Astrocyte (in vitro differentiated cells and primary cell): ENCODE results near the gene UBXN7.
"Not testable (repeated sequence)": the region's sequence is repeated elsewhere in the genome, so short reads cannot be mapped to it uniquely, and the experiment has no call there.

ENCODE experiments used
- CTCF ChIP-seq: IDR thresholded peaks from 2 replicates; pipeline ENCODE4 v1.5.1; 2011; ENCODE audit warnings: low read depth, mild to moderate bottlenecking, inconsistent platforms, low read length, moderate library complexity; ENCODE audit not compliant: insufficient read depth
- EZH2 ChIP-seq: IDR thresholded peaks from 2 replicates; pipeline ENCODE4 v1.6.1; 2012; ENCODE audit warnings: mild to moderate bottlenecking, low read length, inconsistent platforms; ENCODE audit not compliant: insufficient read depth

GRCh38 chr3:196385446-196385845 lies 46.8 kb downstream of the UBXN7 start:
- not testable (repeated sequence) for TF ChIP-seq CTCF, EZH2
